ENCODE measurements around the gene CDADC1. TPM values are rescaled to one million over a fixed set of nuclear protein-coding genes. Genes with fewer than 3 reads are reported as not detected.

The CDADC1 gene
- total RNA-seq, 1 experiment from 2014 or later: 7.6 TPM

DNA sequence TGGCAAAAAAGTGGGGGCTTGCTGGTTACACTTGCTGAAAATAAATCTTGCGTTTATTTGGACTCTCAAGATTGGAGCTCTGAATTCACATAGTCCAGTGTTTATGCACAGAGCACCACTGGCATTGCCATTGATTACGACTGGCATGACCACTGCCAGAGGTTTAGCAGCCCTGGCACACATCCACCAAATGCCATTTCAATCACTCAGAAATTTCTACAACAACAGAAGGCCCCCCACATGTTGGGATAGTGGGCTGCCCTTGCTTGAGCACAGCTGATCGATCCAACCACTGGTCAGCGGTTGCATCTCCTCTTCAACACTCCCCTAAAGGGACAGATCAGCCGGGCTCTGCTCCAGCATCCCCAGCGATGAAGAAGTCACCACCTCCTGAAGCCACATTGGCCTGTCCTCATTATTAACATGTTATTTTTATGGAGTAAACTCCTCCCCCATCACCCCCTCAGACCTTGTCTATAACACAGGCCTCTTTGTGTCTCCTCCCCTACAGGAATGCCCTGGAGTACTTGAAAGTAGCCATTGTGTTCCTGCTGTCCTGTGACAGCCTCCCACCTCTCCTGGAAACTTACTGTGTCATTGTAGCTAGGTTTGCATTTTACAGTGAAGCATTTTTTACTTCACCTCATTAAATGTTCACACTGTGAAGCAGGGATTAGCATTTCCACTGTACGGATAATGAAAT lies 51.3 kb downstream of the CDADC1 start (continued):
- TF ChIP-seq REST (IDR thresholded peaks at IDR 0.05; ENCODE audit: low read depth): no peak
- TF ChIP-seq CBX3 (IDR thresholded peaks at IDR 0.05; ENCODE audit: low read depth): no peak
- no peak for TF ChIP-seq EGR1 (IDR thresholded peaks at IDR 0.05; ENCODE audit: low read depth)
- no peak for TF ChIP-seq POLR2AphosphoS5 (IDR thresholded peaks at IDR 0.05; ENCODE audit: low read depth, low read length)
- TF ChIP-seq ELF1 (IDR thresholded peaks at IDR 0.05; ENCODE audit: borderline replicate concordance, low read depth): no peak
- TF ChIP-seq, protein P1, sequence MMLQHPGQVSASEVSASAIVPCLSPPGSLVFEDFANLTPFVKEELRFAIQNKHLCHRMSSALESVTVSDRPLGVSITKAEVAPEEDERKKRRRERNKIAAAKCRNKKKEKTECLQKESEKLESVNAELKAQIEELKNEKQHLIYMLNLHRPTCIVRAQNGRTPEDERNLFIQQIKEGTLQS (IDR thresholded peaks at IDR 0.05): no peak

GRCh38 chr13:49300276-49300675 lies 52.6 kb downstream of the CDADC1 start:
- ChIA-PET RAD21 (ENCODE audit: low non-redundant PET in 1 of 2, low total read pairs in 2 of 2, uncharacterized antibody in 2 of 2, unreplicated experiment in 2 of 2) (interaction anchor here (0.6 to 1.0 kb wide), 2 partner anchors 137 to 307 kb away, joined by 3 to 4 read pairs; no protein-coding TSS in a partner anchor), CTCF (interaction anchor here (0.6 to 1.0 kb wide), 2 partner anchors 14 to 306 kb away, joined by 3 read pairs; no protein-coding TSS in a partner anchor), POLR2A (no interaction called here)
- no peaks in the 10 kb centered on the region for H3K27me3 ChIP-seq (ENCODE audit: insufficient read depth, low read length)
- BruUV-seq (replicated peaks): no TSS peak
- H3K9me3 ChIP-seq (ENCODE audit: control insufficient read depth in 1 of 2, insufficient read depth in 1 of 2, low read depth in 1 of 2, low read length in 2 of 2): no peaks in the 10 kb centered on the region
- H3K9ac ChIP-seq (ENCODE audit: low read length): no peak overlapping the region
- no peaks in the 10 kb centered on the region for H3K9me2 ChIP-seq (ENCODE audit: insufficient read depth)
- no peak overlapping the region for H3K4me3 ChIP-seq (replicated peaks in 1 of 2; ENCODE audit: low read depth in 1 of 2, low read length in 2 of 2)
- H3K79me2 ChIP-seq (ENCODE audit: insufficient read depth, low read length): no peaks in the 10 kb centered on the region
- TF ChIP-seq, protein P2, sequence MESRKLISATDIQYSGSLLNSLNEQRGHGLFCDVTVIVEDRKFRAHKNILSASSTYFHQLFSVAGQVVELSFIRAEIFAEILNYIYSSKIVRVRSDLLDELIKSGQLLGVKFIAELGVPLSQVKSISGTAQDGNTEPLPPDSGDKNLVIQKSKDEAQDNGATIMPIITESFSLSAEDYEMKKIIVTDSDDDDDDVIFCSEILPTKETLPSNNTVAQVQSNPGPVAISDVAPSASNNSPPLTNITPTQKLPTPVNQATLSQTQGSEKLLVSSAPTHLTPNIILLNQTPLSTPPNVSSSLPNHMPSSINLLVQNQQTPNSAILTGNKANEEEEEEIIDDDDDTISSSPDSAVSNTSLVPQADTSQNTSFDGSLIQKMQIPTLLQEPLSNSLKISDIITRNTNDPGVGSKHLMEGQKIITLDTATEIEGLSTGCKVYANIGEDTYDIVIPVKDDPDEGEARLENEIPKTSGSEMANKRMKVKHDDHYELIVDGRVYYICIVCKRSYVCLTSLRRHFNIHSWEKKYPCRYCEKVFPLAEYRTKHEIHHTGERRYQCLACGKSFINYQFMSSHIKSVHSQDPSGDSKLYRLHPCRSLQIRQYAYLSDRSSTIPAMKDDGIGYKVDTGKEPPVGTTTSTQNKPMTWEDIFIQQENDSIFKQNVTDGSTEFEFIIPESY (IDR thresholded peaks at IDR 0.05; ENCODE audit: extremely low read depth, insufficient replicate concordance, low read length): no peak
- H2AFZ ChIP-seq (ENCODE audit: low read depth, low read length, poor library complexity, severe bottlenecking): no peak overlapping the region
- H4K20me1 ChIP-seq (ENCODE audit: insufficient read depth): no peaks in the 10 kb centered on the region
- no peak overlapping the region for H3K27ac ChIP-seq (ENCODE audit: low read depth, low read length)
- H3K4me1 ChIP-seq (ENCODE audit: control insufficient read depth in 1 of 2, insufficient read depth in 2 of 2, low read length in 2 of 2): peaks cover 7 to 20% of the 10 kb centered on the region in 2 experiments
- DNase-seq (ENCODE audit: low read depth, low spot score) (no peak), ATAC-seq (no peak)
- intact Hi-C loops (cut with micrococcal nuclease): loop anchor here (2.0 kb wide), 1 partner anchor 137 kb away; no protein-coding TSS in a partner anchor
- no peaks in the 10 kb centered on the region for H3K36me3 ChIP-seq (ENCODE audit: control insufficient read depth in 1 of 2, insufficient read depth in 2 of 2, low read length in 2 of 2)
- no peak overlapping the region for H3K4me2 ChIP-seq (ENCODE audit: low read length)
